C4-2B (cell line): Measurements from ENCODE around the gene SNX15.

Source experiments
- H3K27ac ChIP-seq: fragments of 450-650 bp; 2 replicates; pipeline ENCODE4 v1.5.1; 2017
- ZFX ChIP-seq: fragments of 450-650 bp; IDR thresholded peaks from 2 replicates; pipeline ENCODE4 v1.6.1; 2017
- TF ChIP-seq, protein P1 (sequence below): fragments of 450-650 bp; conservative IDR thresholded peaks from 2 replicates; pipeline ENCODE4 v1.5.1; 2017; ENCODE audit warnings: mild to moderate bottlenecking

SNX15 gene

DNA sequence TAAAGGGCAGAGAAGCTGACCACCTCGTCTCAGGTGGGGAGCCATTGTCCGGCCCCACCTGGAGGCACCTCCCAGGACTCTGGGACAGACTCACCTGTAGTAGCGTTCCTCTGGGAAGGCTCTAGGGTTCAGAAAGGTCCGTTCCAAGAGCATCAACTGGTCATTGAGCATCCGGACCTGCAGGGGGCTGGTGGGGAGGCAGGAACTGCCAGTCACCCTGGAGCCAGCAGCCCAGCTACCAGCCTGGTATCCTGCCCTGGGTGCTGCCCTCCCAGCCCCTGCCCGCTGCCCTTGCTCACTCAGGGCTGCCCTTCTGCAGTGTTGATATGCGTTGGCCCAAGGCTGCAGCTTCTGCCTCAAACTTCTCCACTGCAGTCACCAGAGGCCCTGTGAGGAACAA, 18.5 kb downstream of the SNX15 start:
- TF ChIP-seq, protein P1, sequence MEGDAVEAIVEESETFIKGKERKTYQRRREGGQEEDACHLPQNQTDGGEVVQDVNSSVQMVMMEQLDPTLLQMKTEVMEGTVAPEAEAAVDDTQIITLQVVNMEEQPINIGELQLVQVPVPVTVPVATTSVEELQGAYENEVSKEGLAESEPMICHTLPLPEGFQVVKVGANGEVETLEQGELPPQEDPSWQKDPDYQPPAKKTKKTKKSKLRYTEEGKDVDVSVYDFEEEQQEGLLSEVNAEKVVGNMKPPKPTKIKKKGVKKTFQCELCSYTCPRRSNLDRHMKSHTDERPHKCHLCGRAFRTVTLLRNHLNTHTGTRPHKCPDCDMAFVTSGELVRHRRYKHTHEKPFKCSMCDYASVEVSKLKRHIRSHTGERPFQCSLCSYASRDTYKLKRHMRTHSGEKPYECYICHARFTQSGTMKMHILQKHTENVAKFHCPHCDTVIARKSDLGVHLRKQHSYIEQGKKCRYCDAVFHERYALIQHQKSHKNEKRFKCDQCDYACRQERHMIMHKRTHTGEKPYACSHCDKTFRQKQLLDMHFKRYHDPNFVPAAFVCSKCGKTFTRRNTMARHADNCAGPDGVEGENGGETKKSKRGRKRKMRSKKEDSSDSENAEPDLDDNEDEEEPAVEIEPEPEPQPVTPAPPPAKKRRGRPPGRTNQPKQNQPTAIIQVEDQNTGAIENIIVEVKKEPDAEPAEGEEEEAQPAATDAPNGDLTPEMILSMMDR, result no peak
- no peak for TF ChIP-seq ZFX
- H3K27ac ChIP-seq, result no peak overlapping the region

DNA sequence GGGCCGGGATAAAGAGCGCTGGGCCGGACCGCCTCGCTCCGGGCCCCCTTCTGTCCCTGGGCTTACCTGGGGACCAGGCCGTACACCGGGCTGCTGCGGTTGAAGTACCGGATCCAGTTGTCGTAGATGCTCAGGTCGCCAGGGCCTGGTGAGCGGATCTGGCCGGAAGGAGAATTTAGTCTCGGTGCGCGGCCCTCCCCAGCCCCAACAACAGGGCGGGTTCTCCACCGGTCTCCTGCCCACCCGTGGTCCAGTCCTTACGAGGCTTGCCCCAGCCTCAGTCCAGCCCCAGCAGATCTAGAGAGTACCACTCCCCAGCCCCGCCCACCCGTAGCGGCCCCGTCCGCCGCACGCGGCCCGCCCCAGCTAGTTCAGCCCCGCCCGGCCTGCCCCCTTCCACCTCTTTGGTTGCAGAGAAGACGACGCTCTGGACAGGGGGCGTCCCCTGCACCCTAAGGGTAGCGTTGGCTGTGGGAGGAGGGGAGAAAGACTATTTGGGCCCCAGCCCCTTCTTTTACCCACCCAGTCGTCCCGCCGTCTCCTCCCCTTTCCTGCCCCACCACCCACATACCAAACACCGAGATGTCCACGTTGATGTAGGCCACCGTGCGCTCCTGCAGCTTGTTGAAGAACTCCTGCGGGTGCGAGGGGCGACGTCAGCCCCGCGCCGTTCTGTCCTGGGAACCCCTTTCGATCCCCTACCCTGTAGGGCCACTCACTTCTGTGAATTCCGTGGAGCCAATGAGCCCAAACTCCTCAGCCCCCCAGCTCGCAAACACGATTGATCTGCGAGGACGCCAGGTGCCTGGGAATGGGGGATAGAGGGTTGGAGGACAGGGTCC, 20.6 kb downstream of the SNX15 start:
- TF ChIP-seq ZFX, result no peak
- TF ChIP-seq, protein P1, result no peak
- no peak overlapping the region for H3K27ac ChIP-seq

DNA sequence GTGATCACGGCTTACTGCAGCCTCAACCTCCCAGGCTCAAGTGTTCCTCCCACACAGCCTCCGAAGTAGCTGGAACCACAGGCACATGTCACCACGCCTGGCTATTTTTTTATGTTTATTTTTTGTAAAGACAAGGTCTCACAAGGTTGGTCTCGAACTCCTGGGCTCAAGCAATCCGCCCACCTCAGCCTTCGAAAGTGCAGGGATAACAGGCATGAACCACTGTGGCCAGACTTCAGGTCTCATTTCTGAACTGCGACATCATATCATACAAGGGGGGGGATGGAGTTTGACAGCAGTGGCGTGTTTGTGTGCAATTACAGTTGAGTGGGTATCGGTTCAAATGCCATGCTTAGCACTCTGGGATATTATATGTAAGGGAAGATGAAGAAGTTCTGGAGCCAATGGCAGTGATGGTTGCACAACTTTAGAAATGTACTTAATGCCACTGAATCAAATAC, 24.2 kb downstream of the SNX15 start:
- TF ChIP-seq, protein P1, result no peak
- TF ChIP-seq ZFX, result no peak
- no peak overlapping the region for H3K27ac ChIP-seq

DNA sequence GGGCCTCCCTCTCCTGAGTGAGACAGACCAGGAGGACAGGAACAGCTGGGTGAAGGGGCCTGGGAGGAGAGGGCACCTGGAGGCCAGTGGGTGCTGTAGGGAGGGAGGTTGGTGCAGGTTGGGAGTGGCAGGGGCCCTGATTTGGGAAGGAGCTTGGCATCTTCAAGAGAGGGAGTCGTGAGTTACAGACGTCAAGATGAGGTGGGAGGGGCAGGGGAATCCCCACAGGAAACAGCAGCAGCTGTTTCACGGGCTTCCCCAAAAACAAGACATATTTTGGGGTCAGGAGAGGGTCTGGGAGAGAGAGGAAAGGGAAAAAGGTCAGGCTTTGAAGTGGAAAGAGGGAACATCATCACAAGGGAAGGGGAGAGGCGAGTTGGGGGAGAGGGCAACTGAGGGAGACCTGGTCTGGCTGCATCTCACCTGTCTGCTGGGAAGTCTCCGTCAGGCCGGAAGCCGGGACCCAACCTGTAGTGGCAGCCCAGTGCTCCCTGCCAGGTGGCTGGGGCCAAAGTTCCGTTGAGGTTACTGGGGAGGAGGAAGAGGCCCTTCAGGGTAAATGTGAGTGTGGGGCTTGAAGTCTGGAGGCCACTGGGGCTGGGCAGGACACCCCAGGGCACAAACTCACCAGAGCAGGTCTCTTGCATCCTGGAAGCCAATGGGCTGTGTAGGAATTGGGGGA, 26.7 kb downstream of the SNX15 start:
- TF ChIP-seq, protein P1, result no peak
- no peak for TF ChIP-seq ZFX
- no peak overlapping the region for H3K27ac ChIP-seq

DNA sequence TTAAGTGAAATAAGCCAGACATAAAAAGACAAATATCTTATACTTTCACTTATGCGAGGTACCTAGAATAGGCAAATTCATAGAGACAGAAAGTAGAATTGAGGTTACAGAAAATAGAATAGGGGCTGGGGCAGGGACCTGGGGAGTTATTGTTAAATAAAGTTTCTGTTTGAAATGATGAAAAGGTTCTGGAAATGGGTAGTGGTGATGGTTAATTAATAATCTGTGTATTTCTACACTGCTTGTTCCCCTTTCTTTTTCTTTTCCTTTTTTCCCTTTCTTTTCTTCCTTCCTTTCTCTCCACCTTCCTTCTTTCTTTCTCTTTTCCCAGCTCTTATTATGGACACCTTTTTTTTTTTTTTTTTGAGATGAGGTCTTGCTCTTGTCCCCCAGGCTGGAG, 28.3 kb downstream of the SNX15 start:
- no peak overlapping the region for H3K27ac ChIP-seq
- no peak for TF ChIP-seq ZFX
- TF ChIP-seq, protein P1, result no peak

DNA sequence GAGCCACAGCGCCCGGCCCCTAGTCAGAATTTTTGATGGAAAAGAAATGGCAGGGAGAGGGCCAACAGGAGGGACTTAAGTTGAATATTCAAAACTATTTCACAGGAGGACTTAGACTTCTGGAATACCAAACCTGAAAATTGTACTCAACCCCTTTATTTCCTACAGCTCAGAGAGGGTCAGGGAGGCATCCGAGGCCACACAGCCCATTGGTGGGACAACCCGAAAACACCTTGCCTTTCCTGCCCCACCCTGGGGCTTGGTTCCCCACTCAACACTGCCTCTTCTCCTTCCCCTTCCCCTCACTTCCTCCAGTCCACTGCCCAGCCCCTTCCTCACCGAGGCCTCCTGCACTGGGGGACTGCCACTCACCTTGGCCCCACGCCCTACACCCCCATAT, 29.8 kb downstream of the SNX15 start:
- H3K27ac ChIP-seq, result no peak overlapping the region
- TF ChIP-seq, protein P1, result no peak
- TF ChIP-seq ZFX, result no peak

DNA sequence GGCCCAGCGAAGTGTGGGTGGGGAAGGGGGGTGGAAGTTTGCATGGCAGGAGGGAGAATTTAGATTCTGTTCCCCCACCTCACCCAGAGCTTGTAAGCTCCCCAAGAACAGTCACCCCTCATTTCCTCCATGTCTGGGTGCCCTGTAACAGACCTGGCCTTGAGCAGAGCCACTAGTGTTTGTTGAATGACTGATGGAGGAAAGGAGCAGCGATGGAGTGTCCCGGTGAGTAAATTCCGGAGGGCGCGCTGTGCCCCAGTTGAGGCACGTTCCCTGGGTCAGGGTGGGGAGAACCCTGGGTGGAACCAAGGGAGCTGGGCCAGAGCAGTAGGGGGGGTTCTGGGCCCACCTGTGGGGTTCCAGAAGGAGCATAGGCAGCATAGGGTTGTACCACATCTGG, 30.3 kb downstream of the SNX15 start:
- TF ChIP-seq ZFX, result no peak
- H3K27ac ChIP-seq, result no peak overlapping the region
